Measurements from ENCODE around the gene NME8. TPM values are rescaled to one million over a fixed set of nuclear protein-coding genes. Genes with fewer than 3 reads are reported as not detected.

The NME8 gene
- total and polyA plus RNA-seq, 2 of the 4 experiments (the other 2 are of a cell fraction) = not detected

GRCh38 chr7:37921876-37922275 lies 73.5 kb downstream of the NME8 start (continued):
- TF ChIP-seq ELK1 (IDR thresholded peaks at IDR 0.05; ENCODE audit: borderline replicate concordance, low read depth, low read length) (no peak), BHLHE40 (IDR thresholded peaks at IDR 0.05; ENCODE audit: low read depth, low read length) (no peak), CHD1 (IDR thresholded peaks at IDR 0.05; ENCODE audit: low read depth, low read length) (no peak), MAZ (IDR thresholded peaks at IDR 0.05; ENCODE audit: borderline replicate concordance, low read depth, low read length) (no peak), SMC3 (IDR thresholded peaks at IDR 0.05; ENCODE audit: low read depth, low read length) (no peak), MAFK (IDR thresholded peaks at IDR 0.05; ENCODE audit: low read depth, low read length) (no peak)

- Histone ChIP-seq H3K4ac (ENCODE audit: low read depth, low read length) (no peak overlapping the region), H4K5ac (ENCODE audit: low read depth, low read length) (no peak overlapping the region), H3K4me1 (ENCODE audit: control insufficient read depth, insufficient read depth, low read length) (no peaks in the 10 kb centered on the region), H3K4me3 (ENCODE audit: insufficient read depth, low read depth, low read length) (no peak overlapping the region), H3K27me3 (ENCODE audit: control insufficient read depth, insufficient read depth, low read length) (no peaks in the 10 kb centered on the region; the same call in 1 of the 2 replicates), H2BK15ac (ENCODE audit: low read depth, low read length) (no peak overlapping the region), H3K9ac (ENCODE audit: low read depth, low read length) (no peak overlapping the region), H3K4me2 (ENCODE audit: low read depth, low read length) (no peak overlapping the region), H2AK5ac (ENCODE audit: low read depth, low read length) (no peak overlapping the region), H4K91ac (ENCODE audit: insufficient read depth, low read depth, low read length) (no peak overlapping the region), H2BK120ac (ENCODE audit: low read depth, low read length) (no peak overlapping the region), H2BK5ac (ENCODE audit: low read depth, low read length, poor library complexity, severe bottlenecking) (no peak overlapping the region), H3K14ac (replicated peaks; ENCODE audit: low read depth, low read length) (no peak overlapping the region), H3K18ac (ENCODE audit: low read depth, low read length) (no peak overlapping the region), H3K36me3 (ENCODE audit: control insufficient read depth, insufficient read depth, low read length) (no peaks in the 10 kb centered on the region), H3K9me1 (ENCODE audit: insufficient read depth, low read length) (no peaks in the 10 kb centered on the region), H3K27ac (ENCODE audit: insufficient read depth, low read length) (no peak overlapping the region), H3K56ac (ENCODE audit: extremely low read depth, insufficient read depth, low read length) (no peak overlapping the region), H3K9me3 (ENCODE audit: control insufficient read depth, insufficient read depth, low read length) (no peaks in the 10 kb centered on the region), H3K23ac (ENCODE audit: low read depth, low read length) (no peak overlapping the region), H3K79me1 (ENCODE audit: low read depth in 1 of 2, low read length in 2 of 2) (no peaks in the 10 kb centered on the region), H2AK9ac (replicated peaks; ENCODE audit: low read depth, low read length, poor library complexity) (no peak overlapping the region), H4K20me1 (ENCODE audit: insufficient read depth, low read length) (no peaks in the 10 kb centered on the region), H4K8ac (ENCODE audit: low read depth in 2 of 2, low read length in 2 of 2) (no peak overlapping the region), H2BK20ac (ENCODE audit: low read depth, low read length) (no peak overlapping the region), H2AFZ (replicated peaks; ENCODE audit: low read length, poor library complexity) (no peak overlapping the region)
- CTCF ChIA-PET = no interaction called here
- dilution Hi-C loops (cut with HindIII; ENCODE audit: low sequenced_read_pairs, unreplicated experiment) = no loop called here
- DNase-seq (no peak), ATAC-seq (ENCODE audit: low read depth) (no peak)
- no peak for TF ChIP-seq USF2 (IDR thresholded peaks at IDR 0.05; ENCODE audit: low read depth, low read length)
- no peak for TF ChIP-seq CTCF (conservative IDR thresholded peaks at IDR 0.05; ENCODE audit: low read depth, low read length)
- POLR2A ChIA-PET (ENCODE audit: unreplicated experiment) = no interaction called here
- no CpG with 5 or more reads among the region's 1 CpG for WGBS, 2 experiments (ENCODE audit: extremely low coverage in 2 of 2, insufficient read length in 1 of 2)
- in situ Hi-C loops (cut with MboI; ENCODE audit: low sequenced_read_pairs) = no loop called here
- BruUV-seq (replicated peaks) = no TSS peak
- intact Hi-C loops (cut with micrococcal nuclease) = no loop called here
These were observed 75.6 kb downstream of the NME8 start for GRCh38 chr7:37923996-37924395.

All from IMR-90 (cell line).